GM21423 (cell line): Measurements from ENCODE around the gene PRR16.

Source experiments
- ATAC-seq: cut with Tn5 transposase; IDR thresholded peaks from one replicate; pipeline ENCODE4 v1.9.1; 2021; ENCODE audit warnings: mild to moderate bottlenecking, moderate library complexity; ENCODE audit not compliant: unreplicated experiment

Gene PRR16

DNA sequence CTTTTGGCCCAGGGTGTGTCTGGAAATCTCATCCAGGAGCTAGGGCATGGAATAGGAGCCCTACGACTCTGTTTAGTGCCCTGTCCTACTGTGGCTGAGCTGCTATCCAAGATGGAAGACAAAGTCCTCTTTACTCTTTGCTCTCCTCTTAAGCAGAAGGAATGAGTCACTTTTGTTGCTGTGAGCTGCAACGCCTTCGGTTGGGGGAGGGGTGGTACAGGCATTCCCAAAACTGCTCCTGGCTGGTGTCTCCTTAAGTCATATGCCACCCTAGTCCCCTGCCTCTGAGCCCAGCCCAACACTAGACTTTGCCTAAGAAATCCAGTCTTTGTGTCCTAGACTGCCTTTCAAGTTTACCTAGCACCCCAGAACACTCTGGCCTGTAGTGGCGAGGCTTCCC is 99.9 kb downstream of the PRR16 start:
- ATAC-seq, result no peak

DNA sequence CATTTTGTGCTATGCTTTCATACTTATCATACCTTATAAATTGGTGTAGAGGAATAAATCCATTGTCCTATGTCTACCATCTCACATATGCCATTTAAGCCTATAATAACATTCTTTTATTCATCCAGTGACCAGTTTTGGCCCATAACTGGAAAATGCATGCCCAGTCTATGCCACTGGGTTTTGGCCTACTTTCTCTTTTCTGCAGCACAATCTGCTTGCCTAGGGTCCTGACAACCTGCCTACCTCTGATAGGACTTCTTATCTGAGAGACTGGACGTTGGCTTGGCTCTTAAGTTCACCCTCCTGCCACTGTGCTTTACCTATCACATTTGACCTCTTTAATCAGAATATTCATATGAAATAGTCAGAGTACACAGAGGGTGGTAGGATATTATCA is 103.0 kb downstream of the PRR16 start:
- ATAC-seq, result no peak

DNA sequence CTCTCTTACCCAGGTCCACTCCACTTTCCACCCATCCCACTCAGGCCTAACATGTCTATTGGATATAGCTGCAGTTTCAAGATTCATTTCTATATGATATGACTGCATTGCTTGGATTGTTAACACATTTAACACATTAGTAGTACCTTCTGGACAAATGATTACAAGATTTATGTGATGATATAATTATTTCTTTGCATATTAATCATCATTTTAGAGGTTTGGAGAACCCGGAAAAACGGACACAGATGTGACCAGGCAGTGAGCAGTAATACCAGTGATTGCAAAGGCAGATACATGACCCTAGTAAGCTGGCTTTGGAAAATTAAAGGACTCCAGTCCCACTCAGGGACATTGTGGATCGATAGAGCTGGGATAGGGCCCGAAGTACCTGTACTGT is 103.8 kb downstream of the PRR16 start:
- ATAC-seq, result no peak

DNA sequence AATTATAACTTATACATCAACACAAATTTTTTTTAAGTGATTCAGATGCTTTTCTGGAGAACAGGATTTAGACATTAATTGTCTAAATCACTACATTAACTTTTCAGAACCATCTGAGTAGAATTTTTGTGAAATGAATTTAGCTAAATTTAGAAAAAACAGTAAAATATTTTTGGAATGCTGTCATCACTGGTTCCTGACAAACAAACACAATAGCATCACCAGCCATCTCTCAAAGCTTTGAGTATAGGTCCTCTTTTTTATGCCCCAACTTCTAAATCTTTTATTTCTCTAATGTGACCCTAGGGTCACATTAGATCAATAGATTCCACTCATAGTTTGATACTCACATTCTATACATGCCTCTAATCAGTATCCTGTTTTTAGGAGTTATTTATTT is 104.6 kb downstream of the PRR16 start:
- no peak for ATAC-seq

DNA sequence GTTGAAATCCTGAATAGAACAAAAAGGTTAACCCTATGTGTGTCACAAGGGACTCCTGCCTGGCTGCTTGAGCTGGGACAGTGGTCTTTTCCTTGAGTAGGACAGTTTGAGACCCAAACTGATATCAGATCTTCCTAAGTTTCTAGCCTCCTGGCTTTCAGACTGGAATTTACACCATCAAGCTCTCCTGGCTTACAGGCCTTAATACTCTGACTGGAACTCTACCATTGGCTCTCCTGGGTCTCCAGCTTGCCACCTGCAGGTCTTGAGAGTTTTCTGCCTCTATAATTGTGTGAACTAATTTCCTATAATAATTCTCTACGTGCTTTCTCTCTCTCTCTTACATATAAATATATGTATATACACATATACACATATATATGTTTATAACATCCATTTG is 112.5 kb downstream of the PRR16 start:
- ATAC-seq, result no peak

DNA sequence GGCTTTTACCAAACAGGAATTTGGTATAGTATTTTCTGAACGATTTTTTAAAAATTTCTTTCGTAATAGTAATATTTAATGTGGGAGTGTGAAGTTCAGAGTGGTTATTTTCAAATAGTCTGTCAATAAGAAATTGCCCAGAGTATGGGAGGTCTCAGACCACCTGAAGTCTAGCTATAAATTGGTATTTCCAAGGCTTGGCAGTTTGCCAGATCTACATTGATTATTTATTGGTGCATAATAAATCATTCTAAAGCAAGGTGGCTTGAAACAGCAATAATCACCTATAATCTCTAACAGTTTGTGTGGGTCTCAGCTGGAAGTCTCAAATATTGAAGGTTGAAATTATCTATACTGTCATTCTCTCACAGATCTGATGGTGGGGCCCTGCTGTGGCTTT is 118.5 kb downstream of the PRR16 start:
- ATAC-seq, result no peak

DNA sequence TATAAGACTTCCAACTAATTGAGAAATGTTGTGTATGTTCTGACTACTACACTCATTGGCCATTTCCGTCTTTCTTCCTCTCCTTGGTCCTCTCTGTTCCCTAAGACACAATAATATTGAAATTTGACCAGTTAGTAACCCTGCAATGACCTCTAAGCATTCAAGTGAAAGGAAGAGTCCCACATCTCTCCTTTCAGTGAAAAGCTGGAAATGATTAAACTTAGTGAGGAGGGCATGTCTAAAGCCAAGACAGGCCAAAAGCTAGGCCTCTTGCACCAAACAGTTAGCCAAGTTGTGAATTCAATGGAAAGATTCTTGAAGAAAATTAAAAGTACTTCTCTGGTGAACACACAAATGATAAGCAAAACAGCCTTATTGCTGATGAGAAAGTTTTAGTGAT is 122.5 kb downstream of the PRR16 start:
- ATAC-seq, result no peak

DNA sequence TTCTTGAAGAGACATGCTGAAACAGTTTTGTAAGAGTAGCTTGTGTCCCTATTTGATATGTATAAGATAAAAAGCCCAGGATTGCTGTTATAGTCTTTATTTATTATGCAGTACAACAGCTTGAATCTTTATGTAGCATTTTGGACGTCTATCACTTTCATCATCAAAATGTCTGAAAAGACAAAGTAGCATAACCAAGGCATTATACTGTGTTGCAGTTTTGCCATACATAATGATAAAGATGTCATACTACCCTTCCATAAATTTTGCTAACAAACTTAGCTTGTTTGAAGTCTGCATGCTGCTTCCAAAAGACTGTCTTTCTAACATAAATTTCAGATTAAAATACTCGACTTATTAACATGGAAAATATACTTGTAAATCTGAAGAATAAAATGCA is 127.8 kb downstream of the PRR16 start:
- no peak for ATAC-seq

DNA sequence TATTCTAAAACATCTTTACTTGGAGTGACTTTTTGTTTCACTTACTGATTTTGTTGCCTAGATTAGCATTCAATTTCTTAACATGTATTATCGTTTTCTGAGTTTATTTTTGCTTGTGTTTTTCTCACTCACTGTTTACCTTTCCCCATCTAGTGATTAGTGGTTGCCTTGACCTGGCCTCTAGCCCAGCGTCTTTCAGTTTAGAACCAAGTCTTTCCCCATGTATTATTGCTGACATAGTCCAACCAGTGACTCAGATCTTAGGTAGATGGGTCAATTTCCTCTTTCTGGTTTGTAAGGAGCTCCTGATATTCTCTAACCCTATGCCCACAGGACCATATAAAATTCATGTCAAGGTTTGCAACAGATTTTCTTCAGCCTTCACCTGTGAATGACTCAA is 135.5 kb downstream of the PRR16 start:
- no peak for ATAC-seq

DNA sequence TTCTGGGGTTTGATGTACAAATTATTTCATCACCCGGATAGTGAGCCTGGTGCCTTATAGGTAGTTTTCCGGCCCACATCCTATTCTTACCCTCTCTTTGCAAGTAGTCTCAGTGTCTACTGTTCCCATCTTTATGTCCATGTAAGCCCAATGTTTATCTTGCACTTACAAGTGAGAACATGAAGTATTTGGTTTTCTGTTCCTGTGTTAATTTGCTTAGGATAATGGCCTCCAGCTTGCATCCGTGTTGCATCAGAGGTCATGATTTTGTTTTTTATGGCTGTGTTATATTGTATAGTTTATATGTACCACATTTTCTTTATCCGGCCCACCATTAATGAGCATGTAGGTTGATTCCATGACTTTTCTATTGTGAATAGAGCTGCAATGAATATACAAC is 136.5 kb downstream of the PRR16 start:
- no peak for ATAC-seq

DNA sequence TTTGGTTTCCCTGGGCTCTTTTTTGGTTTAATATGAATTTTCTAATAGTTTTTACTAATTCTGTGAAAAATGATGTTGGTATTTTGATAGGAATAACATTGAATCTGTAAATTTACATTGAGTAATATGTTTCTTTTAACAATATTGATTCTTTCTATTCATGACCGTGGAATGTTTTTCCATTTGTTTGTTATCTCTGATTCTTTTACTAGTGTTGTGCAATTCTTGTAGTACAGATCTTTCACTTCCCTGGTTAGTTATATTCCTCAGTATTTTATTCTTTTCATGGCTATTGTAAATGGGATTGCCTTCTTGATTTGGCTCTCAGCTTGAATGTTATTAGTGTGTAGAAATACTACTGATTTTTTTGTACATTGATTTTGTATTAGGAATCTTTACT is 137.9 kb downstream of the PRR16 start:
- ATAC-seq, result no peak

DNA sequence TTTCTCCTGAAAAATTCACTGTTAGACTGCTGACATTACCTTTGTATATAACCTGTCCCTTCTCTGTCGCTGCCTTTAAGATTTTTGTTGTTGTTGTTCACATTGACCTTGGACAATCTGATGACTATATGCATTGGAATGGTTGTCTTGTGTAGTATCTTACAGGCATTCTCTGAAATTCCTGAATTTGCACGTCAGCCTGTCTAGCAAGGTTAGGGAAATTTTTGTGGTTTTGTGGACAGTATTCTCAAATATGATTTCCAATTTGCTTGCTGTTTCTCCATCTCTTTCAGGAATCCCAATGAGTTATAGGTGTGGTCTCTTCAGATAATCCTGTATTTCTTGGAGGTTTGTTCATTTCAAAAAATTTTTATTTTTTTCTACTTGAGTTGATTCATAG is 140.8 kb downstream of the PRR16 start:
- no peak for ATAC-seq

DNA sequence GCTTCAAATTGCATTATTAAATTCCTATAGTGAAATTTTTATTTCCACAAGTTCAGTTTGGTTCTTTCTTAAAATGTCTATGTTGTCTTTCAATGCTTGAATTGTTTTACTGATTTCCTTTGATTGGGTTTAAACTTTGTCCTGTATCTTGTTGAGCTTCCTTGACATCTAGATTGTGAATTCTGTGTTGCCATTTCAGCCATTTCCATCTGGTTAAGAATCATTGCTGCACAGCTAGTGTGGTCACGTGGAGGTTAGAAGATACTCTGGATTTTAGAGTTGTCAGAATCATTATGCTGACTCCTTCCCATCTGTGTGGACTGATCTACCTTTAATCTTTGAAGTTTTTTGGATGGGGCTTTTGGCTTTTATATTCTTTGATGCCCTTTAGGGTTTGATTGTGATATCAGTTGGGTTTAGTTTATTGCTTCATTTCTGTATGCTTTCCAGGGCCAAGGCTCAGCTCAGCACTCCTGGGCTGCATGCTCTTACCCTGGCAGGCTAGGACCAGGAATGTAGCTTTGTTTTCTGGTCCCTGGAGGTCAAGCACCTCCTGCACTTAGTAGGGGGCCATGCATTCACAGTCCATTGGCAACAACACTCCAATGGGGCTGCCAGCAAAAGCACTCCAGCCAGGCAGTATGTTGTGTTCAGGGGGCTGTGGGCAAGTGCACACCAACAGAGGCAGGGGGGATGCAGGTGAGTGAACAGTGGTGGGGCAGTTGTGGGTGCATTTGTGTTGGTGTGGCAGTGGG is 141.4 kb downstream of the PRR16 start:
- no peak for ATAC-seq

DNA sequence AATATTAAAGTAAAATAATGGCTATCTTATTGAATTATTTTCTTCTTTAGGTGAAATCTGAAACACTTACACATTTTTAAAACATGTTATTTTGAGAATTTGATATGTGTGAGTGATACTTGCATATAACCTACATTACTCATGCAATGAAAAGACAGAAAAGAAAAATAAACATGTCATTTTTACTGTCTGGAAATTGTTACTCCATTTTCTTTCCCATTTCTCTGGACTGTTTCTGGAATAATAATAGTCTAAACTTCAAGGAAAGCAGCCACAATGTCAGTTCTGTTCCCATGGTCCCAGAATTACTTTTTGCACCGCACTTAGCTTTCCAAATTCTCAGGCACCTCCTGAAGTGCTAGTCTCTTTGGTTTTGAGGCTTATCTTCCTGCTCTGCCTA is 145.5 kb downstream of the PRR16 start:
- ATAC-seq, result no peak

DNA sequence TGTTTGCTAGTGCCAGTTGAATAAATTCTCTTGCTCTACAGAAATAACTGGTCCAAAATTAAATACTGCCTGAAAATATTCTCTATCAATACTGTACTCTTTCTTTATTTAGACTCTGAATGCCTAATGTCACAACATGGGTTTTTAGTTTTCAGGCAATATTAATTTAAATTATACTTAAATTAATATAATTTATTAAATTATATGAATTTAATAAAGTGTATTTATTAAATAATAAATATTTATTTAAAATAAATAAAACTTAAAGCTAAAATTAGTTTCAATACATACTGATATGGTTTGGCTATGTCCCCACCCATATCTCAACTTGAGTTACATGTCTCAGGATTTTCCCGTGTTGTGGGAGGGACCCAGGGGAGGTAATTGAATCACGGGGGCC is 146.0 kb downstream of the PRR16 start:
- no peak for ATAC-seq

DNA sequence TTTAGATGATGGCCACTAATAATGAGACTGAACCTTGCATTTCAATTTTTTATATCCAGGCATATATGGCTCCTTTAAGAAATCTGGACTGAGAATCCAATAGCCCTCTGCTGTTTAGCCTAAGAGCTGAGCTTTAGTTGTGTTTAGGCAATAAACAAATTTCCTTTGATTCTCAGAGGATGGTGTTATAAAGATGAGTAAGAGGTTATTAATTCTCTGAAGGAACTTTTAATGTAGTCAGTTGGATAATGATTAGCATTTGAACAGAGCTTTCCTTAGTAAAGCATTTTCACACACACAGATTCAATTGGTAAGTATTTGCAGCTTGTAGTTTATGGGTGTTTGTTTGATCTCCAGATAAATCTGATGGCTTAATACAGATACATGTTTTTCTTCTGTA is 149.6 kb downstream of the PRR16 start:
- no peak for ATAC-seq

DNA sequence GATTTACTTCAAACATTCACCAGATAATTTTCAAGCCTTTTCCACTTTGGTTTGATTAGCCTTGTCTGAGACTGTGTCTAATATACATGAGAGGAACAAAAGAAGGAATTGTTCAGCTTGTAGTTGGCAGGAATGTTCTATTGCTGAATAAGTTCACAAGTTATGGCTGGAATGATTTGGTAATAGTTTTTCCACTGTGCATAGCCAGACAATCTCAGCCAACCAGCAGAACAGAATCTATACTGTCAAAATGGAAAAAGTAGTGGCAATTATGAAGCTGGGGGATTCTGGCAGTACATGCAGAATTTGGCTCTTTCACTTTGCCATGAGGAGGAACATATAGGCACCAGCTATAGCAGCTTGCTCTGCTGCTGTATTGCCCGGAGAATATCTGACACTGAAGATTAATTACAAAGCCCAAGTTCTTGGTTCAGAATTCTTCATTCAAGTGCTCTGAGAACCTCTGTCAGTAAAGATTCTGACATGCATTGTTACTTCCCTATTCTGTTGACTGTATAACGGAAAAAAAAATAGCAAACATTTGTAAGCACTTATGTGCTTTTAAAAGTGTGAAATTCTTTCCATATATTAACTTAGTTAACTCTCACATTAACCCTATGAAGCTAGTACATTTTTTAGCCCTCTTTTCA is 150.6 kb downstream of the PRR16 start:
- ATAC-seq, result no peak

DNA sequence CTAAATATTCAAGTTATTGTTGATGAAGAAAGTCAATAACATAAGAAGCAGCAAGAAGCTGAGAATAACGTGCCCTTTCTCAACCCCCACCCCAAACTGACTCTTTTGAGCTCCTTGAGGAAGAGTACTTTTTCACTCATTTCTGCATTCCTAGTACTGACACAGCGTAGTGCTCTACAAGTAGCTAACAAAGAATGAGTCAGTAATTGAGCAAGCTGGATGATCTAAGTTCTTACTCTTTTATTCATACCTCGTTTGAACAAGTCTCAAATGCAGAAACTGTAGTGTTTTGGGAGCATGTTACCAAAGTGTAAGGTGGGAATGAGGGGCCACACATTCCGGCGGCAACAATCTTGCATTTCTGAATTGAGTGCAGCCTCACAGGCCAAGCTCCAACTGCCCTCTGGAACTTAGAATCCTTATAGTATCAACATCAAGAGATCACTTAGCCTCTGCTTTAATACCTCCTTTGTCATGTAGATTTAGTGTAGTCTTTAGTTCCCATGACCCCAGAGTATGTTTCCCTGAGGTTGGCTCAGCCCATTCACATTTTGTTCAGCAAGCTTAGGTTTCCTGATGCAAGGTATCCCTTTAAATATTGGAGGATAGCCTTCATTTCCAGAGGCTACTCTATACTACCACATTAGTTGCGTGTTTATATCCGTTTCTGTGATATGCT is 152.0 kb downstream of the PRR16 start:
- ATAC-seq, result no peak

DNA sequence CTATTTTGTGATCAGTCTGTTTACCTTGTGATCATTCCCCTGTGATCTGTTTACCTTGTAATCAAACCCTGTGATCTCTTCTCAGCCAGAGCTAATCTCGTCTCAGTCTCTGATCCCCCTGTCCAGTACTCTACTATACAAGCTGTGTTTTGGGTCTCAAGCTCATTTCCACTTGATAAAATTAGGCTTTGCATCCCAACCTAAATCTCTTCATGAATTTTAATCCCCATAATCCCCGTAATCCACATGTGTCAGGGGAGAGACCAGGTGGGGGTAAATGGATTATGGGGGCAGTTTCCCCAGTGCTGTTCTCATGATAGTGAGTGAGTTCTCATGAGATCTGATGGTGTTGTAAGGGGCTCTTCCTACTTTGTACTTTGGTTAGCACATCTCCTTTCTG is 157.2 kb downstream of the PRR16 start:
- ATAC-seq, result no peak

DNA sequence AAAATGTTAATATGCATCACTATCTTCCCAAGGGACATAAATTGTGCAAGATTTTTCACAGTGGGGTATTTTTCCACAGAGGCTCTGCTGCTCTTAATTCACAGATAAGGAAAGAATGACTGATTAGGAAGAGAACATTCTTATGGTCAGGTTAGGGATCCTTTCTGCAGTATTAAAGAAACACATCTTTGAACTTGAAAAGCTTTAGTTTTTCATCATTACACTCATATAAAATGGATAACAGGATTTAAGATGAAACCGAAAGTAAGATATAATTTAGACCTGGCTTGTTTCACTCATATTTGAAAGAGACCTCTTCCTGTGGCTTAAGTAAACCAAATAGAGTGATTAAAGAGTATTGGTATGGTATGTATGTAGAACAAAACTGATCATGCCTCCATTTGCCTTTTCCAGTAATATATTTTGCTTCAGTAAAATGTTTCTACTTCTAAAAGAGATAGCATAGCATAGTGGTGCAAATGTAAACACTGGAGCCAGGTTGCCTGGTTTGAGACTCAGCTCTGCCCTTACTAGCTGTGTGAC is 160.0 kb downstream of the PRR16 start:
- no peak for ATAC-seq

DNA sequence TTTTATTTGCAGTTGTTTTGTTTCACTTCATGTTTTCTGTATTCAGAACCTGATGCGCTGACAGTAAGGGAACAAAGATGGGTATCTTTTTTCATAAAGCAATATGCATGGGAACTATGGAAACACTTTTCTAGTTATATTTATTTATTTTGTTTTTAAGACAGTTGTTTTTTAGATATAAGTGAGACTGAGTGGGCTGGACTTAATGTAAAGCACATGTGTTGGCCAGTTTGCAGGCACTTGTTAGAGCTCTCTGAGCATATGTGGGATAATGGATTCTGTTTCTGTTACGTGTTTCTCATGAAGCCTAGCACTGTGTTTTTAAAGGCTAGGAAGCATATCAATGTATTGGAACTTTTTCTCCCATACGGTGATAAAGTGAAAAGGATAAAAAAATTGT is 164.1 kb downstream of the PRR16 start:
- ATAC-seq, result no peak

DNA sequence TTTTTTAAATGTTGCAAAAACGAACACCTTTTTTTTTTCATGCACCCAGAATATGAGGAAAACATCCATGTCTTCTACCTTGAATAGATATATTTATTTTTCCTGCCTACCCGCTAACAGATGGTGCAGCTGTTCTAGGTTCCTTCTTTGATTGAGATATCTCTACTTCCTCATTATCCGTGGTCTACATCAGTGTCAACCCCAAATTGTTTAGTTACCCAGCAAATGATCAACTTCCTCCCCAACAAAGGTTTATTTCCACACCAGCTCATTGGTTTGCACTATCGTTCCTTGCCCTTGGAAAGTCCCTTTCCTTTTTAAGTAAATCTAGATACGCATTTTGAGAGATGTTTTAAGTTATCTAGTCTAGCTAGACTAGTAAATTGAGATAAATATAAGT is 166.4 kb downstream of the PRR16 start:
- no peak for ATAC-seq
